Activated CD4-positive, alpha-beta T cell treated with anti-CD3 and anti-CD28 coated beads for 24 hours (primary cell): Measurements from ENCODE around the gene MAPK7.
"Not testable (repeated sequence)": the region's sequence is repeated elsewhere in the genome, so short reads cannot be mapped to it uniquely, and the experiment has no call there.

Experiments used
- DNase-seq, 2 donors: peaks; one replicate each; pipeline ENCODE4 v3.0.0-alpha.2; 2020; ENCODE audit warnings: low read depth in 2 of 2

Gene MAPK7

DNA sequence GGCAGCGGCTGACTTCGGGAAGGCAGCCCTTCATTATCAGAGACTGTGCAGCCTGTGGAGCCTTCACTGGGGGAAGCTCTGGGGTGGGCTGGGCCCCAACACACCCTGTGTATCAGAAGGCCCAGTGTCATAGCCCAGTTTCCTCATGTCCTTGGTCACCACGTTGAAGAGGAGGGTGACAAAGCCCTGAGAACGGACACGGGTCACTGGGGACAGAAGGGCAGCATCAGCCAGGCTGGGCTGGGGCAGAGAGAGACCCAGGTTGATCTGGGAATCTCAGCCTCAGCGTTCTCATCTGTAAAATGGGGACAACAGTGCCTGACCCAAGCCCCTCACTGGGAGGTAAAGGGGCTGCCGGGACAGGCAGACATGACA, 35.1 kb upstream of the MAPK7 start:
- DNase-seq: no peak

DNA sequence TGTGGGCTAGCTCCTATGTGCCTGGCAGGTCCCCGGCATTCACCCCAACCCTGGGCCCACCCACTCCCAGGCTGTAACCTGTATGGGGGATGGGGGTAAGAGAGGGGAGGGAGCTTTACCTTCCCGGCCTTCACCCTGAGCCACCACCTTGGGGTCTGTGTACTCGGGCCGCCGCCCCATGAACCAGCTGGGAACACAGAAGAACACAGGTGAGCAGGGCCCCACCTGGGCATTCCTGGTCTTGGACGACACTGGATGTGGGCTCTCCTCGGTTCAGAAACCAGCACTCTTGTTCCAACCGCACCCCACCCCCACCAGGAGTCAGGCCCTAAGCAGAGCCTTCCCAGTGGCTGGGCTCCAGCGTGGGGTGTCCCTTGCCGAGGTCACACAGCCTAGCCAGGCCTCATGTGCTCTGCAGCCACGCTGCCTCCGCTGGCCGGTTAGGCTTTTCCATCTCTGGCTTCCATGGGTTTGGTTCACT, 34.6 kb upstream of the MAPK7 start:
- DNase-seq: no peak

DNA sequence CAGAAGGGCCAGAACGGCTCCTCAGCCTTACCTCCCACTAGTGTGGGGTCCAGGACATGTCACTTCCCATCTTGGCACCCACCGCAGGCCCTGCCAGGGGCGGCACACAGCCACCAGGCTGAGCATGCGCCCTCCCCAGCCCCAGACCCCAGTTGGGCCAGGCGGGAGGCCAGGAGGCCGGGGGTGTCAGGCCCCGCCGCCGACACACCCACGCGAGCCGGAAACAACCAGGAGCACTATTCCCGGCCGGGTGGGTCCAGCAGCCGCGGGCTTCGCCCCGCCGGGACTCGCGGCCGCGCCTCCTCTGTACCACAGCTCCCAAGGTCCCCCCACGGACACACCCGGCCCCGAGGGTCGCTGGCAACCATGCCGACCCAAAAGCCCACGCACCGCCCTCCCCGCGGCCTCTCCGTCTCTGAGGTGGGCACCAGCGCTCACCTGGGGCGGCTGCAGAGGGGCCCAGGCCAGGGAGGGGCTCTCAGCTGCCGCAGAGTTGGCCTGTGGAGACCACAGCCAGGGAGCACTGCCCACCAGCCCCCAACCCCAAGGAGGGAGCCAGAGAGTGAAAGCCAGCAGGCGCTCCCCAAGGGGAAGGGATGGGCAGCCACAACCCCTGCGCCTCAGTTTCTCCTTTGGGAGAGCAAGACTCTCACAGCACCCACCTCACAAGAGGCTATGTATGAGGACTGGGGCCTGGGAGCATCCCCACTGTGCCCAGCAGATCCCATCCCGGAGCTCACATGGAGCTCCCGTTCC, 33.8 kb upstream of the MAPK7 start:
- no peak for DNase-seq

DNA sequence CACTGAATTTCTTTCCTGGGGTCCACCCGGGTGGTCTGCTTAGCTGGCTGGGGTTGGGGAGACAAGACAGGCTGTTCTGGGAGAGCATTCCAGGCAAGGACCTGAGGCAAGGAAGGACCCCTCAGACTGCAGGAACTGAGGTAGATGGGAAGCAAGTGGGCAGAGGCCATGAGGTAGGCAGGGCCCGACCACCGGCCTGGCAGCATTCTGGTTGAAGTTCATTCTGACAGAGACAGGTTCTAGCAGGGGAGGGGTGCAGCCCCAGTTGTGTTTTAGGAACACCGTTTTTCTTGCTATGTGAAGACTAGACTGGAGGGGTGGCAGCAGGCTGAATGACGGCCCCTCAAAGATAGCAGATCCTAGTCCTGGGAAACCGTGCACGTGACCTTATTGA, 33.2 kb upstream of the MAPK7 start:
- no peak for DNase-seq

DNA sequence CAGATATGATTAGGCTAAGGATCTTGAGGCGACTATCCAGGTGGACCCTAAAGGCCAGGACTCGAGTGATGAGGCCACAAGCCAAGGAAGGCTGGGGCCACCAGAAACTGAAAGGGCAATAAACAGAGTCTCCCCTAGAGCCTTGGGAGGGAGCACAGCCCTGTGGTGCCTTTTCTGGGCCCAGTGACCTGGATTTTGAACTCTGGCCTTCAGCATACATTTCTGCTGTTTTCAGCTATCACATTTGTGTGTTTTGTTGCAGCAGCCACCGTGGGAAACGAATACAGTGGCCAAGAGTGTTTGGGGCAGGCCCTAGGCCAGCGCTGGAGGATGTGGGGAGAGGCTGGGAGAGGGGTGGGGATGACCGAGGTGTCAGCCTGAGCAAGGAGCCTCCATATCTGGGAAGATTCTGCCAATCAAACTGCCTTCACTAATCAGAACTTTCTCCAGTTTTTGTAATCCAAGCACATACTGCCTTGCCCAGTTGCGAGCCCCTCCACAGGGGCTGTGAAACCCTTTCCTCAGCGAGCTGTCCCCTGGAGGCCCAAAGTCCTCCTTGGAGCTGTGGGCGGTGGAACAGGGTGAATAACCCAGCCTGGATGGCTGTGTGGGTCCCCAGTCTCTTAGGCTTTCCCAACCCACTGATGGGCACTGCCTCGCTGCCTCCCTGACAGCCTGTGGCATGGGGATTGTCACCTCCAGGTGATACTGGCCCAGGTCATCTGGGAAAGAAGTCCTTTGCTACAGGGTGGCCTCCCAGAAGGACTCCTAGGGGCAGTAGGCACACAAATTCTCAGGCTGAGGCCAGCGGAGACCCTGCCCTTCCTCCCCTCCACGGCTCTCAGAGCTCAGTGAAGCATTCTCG, 32.6 kb upstream of the MAPK7 start:
- no peak for DNase-seq

DNA sequence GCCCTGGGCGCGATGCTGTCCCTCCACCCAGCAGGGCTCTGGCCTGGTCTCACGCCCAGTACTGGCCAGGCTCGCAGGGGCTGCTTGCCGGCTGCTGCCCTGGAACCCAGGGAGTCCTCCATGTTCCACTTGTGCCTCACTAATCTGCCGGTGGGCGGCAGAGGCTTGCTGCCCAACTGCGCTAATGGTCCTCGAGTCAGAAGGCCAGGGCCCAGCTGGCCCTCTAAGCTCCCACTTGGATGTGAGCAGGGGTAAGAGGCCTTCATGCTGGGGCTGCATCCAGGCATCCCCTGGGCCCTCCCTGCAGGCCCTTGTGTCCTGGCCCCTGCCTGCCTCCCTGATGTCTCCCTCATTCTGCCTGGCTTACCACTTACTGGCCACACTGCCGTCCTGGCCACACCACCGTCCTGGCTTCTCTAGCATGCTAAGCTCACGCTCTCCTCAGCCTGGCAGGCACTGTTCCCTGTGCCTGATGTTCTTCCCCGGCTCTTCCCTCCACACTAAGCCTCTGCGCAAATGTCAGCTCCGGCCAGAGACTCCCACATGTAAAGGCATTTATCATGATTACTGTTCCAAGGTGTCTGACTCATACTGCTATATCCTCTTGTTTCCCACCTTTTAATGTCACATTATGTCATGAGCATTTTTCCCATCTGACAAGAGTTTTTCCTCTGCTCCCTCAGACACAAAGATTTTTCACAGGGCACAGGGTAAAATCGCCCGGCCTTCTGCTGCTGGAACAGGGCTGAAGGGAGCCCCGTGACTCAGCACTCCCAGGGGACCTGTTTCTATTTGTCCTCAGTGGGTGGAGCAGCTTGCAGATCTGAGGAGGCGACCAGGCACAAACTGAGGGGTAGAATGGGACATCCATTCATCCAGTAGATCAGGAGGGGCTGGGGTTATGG, 31.7 kb upstream of the MAPK7 start:
- no peak for DNase-seq

DNA sequence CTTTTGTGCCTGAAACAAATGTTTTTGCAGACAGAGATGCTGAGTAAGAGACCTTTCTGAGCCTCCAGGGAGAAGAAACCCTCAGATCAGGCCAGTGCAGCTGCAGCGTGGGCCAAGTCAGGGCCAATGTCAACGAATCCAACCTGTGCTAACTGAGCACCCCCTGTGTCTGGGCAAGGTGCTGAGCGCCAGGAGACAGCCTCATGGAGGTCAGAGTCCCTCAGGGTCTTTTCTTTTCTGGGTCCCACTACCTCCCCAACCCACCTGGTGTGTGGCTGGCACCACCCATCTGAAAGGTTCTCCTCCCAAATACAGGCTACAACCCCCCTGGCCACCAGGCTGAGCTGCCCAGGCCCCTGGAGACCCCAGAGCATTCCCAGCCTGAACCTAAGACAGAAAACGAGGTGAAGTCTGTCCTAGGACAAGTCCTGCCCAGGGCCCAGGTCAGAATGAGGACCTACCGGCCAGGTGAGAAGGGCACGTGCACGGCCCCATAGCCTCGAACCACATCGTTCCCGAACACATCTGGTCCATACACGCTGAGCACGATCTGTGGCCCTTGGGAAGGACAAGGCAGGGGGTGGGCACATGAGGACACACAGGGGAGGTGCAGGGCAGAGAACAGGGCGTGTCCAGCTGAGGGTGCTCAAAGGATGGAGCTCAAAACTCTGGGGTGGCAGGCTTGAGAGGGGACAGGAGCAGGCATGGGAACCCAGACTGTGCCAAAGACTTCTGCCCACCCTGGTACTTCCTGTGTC, 30.8 kb upstream of the MAPK7 start:
- DNase-seq: no peak

DNA sequence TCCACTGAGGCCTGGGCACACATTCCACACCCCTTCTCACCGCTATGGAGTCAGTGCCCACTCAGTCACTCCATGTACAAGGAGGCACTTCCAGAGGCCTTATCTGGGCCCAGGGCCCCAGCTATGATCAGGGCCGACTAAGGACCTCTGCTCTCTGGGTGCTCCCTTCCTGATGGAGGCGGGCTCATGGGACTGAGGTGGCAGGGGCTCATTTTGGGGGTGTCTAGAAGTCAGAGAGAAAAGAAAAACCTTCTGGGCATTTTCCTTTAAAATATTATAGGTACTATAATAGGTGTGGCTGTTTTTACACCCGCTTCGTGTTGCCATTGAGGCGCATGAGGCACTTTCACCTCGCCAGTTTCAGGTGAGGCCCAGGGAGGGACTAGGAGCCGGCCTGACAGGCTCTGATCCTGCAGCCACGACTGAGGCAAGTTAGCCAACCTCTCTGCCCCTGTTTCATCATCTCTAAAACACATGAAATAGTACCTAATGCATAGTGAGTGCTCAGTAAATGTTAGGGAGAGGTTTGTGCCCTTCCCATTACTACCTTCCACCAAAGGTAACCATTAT, 30.1 kb upstream of the MAPK7 start:
- no peak for DNase-seq

DNA sequence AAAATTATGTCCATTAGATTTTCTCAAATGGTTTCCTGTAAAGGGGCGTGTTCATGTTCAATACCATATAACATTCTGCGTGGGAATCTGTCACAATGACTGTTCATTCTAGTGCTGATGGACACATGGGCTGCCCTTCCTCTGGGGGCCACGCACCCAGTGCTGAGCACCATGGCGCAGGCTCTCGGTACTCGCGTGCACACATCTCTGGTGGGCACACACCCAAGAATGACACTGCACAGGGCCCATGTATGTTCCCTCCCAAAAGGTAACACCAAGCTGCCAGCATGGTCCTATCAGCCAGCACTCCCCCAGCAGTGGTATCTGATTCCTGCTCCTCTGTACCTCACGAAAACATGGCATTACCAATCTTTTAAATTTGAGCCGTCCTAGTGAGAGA, 29.5 kb upstream of the MAPK7 start:
- no peak for DNase-seq

DNA sequence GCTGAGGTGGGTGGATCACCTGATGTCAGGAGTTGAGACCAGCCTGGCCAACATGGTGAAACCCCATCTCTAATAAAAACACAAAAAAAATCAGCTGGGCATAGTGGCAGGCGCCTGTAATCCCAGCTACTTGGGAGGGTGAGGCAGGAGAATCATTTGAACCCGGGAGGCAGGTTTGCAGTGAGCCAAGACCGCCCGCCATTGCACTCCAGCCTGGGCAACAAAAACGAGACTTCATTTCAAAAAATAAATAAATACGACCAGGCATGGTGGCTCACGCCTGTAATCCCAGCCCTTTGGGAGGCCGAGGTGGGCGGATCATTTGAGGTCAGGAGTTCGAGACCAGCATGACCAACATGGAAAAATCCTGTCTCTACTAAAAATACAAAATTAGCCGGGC, 24.9 kb upstream of the MAPK7 start:
- not testable (repeated sequence) for DNase-seq

DNA sequence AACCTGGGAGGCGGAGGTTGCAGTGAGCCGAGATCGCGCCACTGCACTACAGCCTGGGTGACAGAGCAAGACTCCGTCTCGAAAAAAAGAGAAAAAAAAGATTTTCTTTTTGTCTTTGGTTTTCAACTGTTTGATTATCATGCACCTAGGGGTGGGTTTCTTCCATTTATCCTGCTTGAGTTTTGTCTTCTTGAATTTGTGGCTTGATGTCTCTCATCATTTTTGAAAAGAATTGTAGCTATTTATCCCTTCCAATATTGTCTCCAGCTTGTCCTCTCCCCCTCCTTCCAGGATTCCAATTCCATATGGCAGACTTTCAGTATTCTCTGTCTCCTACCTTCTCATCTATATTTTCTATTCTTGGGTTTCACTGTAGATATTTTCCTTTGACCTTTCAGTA, 23.6 kb upstream of the MAPK7 start:
- DNase-seq: no peak

DNA sequence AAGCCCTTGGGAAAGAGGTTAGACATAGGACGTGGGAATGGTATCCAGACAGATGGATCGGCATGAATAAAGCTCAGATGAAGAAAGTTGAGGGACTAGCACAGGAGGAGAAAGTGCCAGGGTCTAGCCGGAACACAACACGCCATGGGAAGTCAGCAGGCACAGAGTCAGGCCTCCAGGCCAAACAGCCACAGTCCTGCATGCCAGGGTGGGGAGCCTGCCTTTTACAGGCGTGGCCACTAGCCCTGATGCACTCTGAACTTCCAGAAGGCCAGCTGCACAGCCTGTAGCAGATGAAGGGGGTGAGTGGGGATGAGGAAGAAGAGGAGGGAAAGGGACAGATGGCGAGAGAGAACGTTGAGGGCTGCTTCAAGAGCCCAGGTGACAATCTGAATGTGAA, 20.9 kb upstream of the MAPK7 start:
- no peak for DNase-seq

DNA sequence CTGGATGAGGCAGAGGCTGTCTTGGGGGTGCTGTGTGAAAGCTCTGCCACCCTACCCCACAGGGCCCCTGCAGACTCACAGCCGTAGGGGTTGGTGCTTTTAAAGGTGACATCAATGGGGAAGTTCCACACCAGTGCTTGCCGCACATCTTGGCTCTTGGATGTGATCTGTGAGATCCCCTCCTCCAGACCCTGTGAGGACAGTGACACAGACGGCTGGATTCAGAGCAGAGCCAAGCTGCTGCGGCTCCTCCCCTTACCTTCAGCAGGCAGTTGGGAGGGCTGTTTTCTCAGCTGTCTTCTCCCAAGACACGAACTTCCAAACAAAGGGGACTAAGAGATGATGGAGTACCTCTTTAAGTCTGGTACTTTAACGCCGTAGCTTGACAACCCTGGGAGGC, 20.5 kb upstream of the MAPK7 start:
- DNase-seq: no peak

DNA sequence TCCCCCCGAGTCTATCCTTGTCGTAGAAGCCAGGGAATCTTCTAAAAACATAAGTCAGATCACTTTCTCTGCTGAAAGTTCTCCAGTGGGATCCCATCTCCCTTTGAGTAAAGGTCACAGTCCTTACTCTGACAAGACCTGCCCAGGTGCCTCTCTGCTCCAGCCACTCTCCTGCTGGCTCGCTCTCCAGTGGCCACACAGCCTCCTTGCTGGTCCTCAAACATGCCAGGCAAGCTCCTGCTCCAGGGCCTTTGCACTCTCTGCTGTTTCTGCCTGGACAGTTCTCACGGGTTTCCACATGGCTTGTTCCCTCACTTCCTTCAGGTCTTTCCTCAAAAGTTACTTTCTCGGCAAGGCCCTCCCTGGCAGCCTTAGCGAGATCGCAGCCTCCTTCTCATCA, 19.1 kb upstream of the MAPK7 start:
- DNase-seq: no peak

DNA sequence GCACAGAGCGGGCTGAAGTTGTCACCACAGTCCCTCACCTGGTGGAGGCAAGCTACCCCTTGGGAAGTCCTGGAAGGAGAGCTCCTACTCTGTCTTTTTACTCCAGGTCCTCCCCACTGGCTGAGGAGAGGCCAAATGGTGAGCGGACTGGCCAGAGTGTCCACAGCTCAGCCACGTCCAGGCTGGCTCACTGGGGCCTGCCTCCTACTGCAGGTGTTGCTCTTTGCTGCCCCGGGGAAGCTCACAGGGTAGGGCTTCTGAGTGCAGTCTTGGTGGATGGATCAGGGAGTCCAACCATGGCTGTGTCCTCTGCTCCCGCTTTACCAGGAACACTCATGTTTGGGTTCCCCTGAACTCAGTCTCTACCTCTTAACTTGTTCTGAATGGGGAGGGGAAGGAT, 18.4 kb upstream of the MAPK7 start:
- no peak for DNase-seq

DNA sequence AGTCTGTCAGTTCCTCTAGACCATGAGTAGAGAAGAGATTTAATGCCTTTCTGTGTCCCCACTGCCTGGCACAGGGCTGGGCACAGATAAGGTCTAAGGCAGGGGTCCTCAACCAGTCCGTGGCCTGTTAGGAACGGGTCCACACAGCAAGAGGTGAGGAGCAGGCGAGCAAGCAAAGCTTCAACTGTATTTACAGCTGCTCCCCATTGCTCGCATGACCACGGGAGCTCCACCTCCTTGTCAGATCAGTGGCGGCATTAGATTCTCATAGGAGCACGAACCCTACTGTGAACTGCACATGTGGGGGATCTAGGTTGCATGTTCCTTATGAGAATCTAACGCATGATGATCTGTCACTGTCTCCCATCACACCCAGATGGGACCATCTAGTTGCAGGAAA, 17.5 kb upstream of the MAPK7 start:
- DNase-seq: no peak

DNA sequence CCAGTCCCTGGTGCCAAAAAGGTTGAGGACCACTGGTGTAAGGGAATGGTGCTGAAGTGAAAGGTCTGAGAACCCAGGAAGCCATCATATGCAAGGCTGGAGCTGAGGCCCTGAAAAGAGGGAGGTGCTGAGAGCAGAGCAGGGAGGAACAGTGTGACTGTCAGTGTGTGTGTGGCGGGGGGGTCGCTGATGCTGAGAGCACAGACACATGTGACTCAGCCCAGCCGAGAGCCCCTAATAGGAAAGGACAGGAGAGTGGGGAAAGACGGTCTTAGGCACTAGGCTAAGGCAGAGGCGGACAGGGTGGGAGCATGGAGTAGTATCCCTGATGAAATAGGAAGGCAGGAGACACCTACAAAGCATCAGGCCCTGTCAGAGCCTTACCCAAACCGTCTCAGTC, 17.0 kb upstream of the MAPK7 start:
- no peak for DNase-seq

DNA sequence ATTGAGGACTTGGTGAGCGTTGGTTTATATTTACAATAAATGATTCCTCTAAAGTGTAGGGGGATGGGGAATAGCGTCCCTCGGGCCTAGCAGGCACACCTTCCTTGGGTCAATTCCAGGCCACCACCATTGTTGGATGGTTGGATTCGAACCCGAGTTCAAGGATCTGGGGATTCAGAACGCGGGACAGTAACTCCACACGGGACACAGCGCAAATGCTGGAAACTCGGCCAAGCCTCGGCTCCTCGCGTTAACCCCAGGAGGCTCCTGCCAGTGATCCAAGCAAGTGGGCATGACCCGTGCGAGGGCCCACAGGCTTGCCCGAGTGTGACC, 16.4 kb upstream of the MAPK7 start:
- DNase-seq: no peak

DNA sequence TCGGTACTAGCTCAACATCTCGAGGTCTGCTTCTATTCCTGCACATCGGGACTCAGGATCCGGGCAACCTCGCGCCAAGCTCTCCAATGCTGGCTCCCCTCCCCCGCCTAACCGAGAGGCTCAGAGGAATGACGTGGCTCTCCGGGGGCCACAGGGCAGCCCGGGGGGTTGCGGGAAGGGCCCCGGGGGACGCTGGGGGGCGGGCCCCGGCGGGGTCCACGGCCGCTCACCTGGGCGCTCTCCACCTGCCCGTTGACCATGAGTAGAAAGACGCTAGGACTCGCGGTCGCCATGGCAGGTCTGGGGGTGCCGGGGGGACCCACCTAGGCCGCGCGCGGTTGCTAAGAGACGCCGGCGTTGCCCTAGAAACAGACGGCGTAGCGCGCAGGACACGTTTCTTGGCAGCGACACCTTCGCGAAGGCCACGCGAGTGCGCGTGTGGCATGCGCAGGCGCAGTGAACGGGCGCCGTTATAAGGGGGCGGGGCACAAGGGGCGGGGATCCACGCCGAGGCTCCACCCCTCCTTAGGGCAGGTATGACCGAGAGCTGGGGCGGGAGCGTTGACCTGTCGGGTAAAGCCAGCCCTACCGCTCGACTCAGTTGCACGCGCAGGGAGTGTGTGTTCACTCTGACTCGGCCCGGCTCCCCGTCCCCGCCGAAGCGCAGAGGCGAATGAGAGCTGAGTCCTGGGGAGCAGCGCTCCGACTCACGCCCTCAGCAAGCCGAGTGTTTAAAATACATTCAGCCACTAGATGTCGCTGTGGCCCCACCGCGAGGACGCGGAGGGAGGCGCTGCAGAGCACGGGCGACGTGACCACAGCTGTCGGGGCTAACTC, 15.8 kb upstream of the MAPK7 start, which contains the start of gene B9D1:
Gene B9D1, minus strand, starts transcription at position 447 of the 837 bp plus-strand sequence. Its CDS starts 154 bp downstream, at position 293.
- DNase-seq: peak; percentile 84 to 87

DNA sequence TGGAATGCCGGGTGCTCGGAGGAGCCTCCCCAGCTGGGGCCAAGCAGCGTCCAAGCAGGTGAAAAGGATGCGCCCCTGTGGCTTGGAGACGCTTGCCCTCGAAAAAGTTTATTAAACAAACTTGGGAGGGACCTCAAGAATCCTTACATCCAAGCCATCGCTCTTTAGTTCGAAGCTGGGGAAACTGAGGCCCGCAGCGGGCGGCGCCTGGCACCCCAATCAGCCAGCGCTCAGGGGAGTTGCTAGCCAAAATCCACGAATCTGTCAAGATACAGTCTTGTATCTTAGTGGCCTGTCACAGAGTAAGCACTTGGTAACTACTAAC, 15.2 kb upstream of the MAPK7 start:
- DNase-seq: no peak
